Neural progenitor cell (in vitro differentiated cells): ENCODE measurements around the gene SMIM41. TPM values are rescaled to one million over a fixed set of nuclear protein-coding genes. Genes with fewer than 3 reads are reported as not detected.

Source experiments
- DNase-seq: peaks from one replicate; pipeline ENCODE4 v3.0.0-alpha.2; 2016; ENCODE audit warnings: low spot score
- H2AFZ ChIP-seq: fragments of 200-600 bp; sonication (generic); replicated peaks from 2 replicates; pipeline ENCODE4 v1.6.1; 2016; ENCODE audit warnings: antibody characterized with exemption
- H3F3A ChIP-seq: fragments of 200-600 bp; sonication (generic); 2 replicates; pipeline ENCODE4 v1.6.1; 2016; ENCODE audit warnings: antibody characterized with exemption, low read depth
- H3K27ac ChIP-seq: fragments of 200-600 bp; sonication (generic); 2 replicates; pipeline ENCODE4 v1.5.1; 2016; ENCODE audit warnings: mild to moderate bottlenecking
- H3K27me3 ChIP-seq: fragments of 200-600 bp; sonication (generic); 2 replicates; pipeline ENCODE4 v1.6.1; 2016; ENCODE audit warnings: mild to moderate bottlenecking, moderate library complexity
- H3K36me3 ChIP-seq: fragments of 200-600 bp; sonication (generic); 2 replicates; pipeline ENCODE4 v1.5.1; 2016
- H3K4me1 ChIP-seq: fragments of 200-600 bp; sonication (generic); 2 replicates; pipeline ENCODE4 v1.6.1; 2016; ENCODE audit warnings: mixed run types
- H3K4me2 ChIP-seq: fragments of 200-600 bp; sonication (generic); 2 replicates; pipeline ENCODE4 v1.6.1; 2016
- H3K4me3 ChIP-seq: fragments of 200-600 bp; sonication (generic); 2 replicates; pipeline ENCODE4 v1.5.1; 2016
- H3K79me2 ChIP-seq: fragments of 200-600 bp; sonication (generic); 2 replicates; pipeline ENCODE4 v1.6.1; 2016; ENCODE audit warnings: low read depth
- H3K9ac ChIP-seq: fragments of 200-600 bp; sonication (generic); 2 replicates; pipeline ENCODE4 v1.6.1; 2016
- H3K9me3 ChIP-seq: fragments of 200-600 bp; sonication (generic); 2 replicates; pipeline ENCODE4 v1.5.1; 2016; ENCODE audit warnings: low read depth
- H4K20me1 ChIP-seq: fragments of 200-600 bp; sonication (generic); 2 replicates; pipeline ENCODE4 v1.6.1; 2016; ENCODE audit warnings: low read depth
- H3K27ac Mint-ChIP-seq: 3 replicates; pipeline ENCODE4 v1.8.0; 2021; ENCODE audit warnings: mixed read lengths
- H3K27me3 Mint-ChIP-seq: 2 replicates; pipeline ENCODE4 v1.8.0; 2022; ENCODE audit warnings: low read depth, mild to moderate bottlenecking, inconsistent platforms, moderate library complexity, mixed read lengths; ENCODE audit not compliant: insufficient read depth
- H3K36me3 Mint-ChIP-seq: 3 replicates; pipeline ENCODE4 v1.8.0; 2021; ENCODE audit warnings: mixed read lengths
- H3K4me1 Mint-ChIP-seq: 3 replicates; pipeline ENCODE4 v1.8.0; 2021; ENCODE audit warnings: mixed read lengths
- H3K4me3 Mint-ChIP-seq: 3 replicates; pipeline ENCODE4 v1.8.0; 2021; ENCODE audit warnings: mild to moderate bottlenecking, moderate library complexity, mixed read lengths
- H3K9me3 Mint-ChIP-seq: 3 replicates; pipeline ENCODE4 v1.8.0; 2020; ENCODE audit warnings: mixed read lengths
- CTCF ChIP-seq: fragments of 200-600 bp; sonication (generic); IDR thresholded peaks from 2 replicates; pipeline ENCODE4 v1.5.1; 2017; ENCODE audit warnings: antibody characterized with exemption, mild to moderate bottlenecking
- EZH2 ChIP-seq: fragments of 200-600 bp; sonication (generic); IDR thresholded peaks from 2 replicates; pipeline ENCODE4 v1.6.1; 2017; ENCODE audit warnings: antibody characterized with exemption, mild to moderate bottlenecking, moderate library complexity
- EZH2phosphoT487 ChIP-seq: fragments of 200-600 bp; sonication (generic); IDR thresholded peaks from 2 replicates; pipeline ENCODE4 v1.6.1; 2017; ENCODE audit warnings: antibody characterized with exemption
- total RNA-seq: library from RNA; depleted of rRNA; stranded (reverse); fragments of >200 nt; gene quantifications from 2 replicates; pipeline ENCODE4 v1.2.3, GENCODE V29; 2015; ENCODE audit warnings: low replicate concordance

Gene SMIM41
- total RNA-seq, 1 donor from 2014 or later, result not detected

DNA sequence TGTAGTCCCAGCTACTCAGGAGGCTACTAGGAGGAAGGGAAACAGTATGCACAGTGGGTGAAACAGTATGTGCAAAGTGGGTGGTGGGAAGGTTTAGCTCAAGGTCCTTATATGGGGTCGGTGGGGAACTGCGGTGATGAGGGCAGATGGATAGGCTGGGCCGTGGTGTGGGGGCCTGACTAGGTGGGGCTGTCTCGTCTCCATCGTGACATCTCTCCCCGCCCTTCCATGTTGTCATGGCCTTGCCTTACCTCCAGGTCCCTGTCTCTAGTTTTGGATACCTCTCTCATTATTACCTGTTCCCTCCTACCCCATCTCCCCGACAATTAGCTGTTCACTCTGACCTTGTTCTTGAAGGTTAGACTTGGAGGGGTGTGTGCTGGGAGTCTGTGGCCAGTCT is 32.6 kb upstream of the SMIM41 start:
- Histone ChIP-seq H4K20me1 (peaks cover 6% of the 10 kb centered on the region), H3K4me2 (no peak overlapping the region), H3K4me1 (peaks cover 8% of the 10 kb centered on the region), H3K4me3 (no peak overlapping the region), H3K9ac (no peak overlapping the region), H3K27ac (no peak overlapping the region), H3F3A (peaks cover 15% of the 10 kb centered on the region), H3K27me3 (peaks cover 39% of the 10 kb centered on the region), H3K9me3 (no peaks in the 10 kb centered on the region), H2AFZ (no peak overlapping the region), H3K79me2 (no peaks in the 10 kb centered on the region), H3K36me3 (no peaks in the 10 kb centered on the region)
- H3K27me3 Mint-ChIP-seq, result peaks cover 15% of the 10 kb centered on the region
- TF ChIP-seq EZH2, result no peak
- no peak for TF ChIP-seq EZH2phosphoT487
- no peak for TF ChIP-seq CTCF
- H3K9me3 Mint-ChIP-seq, result no peaks in the 10 kb centered on the region
- H3K27ac Mint-ChIP-seq, result no peak overlapping the region
- peaks cover 12% of the 10 kb centered on the region for H3K36me3 Mint-ChIP-seq
- DNase-seq, result no peak
- H3K4me3 Mint-ChIP-seq, result no peak overlapping the region
- peaks cover 20% of the 10 kb centered on the region for H3K4me1 Mint-ChIP-seq

DNA sequence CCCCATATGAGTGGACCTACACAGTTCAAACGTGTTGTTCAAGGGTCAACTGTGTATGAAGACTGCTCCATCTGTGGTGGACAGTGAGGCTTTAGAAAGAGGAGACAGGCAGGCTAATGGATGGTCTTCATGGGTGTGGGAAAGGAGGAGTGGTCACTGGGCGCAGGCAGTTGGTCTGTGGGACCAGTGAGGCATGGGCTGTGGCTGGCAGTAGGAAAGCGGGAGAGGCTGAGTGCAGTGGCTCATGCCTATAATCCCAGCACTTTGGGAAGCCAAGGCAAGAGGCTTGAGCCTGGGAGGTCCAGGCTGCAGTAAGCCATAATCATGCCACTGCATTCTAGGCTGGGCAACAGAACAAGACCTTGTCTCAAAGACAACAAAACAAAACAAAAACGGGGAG is 30.2 kb upstream of the SMIM41 start:
- Histone ChIP-seq H3K27me3 (peaks cover 49% of the 10 kb centered on the region), H3K27ac (no peak overlapping the region)
- no peak overlapping the region for H3K27ac Mint-ChIP-seq

GRCh38 chr12:52049688-52050087 is 29.8 kb upstream of the SMIM41 start:
- peaks cover 49% of the 10 kb centered on the region for H3K27me3 ChIP-seq
- peaks cover 15% of the 10 kb centered on the region for H4K20me1 ChIP-seq
- H3K27ac ChIP-seq, result no peak overlapping the region
- no peak overlapping the region for H2AFZ ChIP-seq
- H3K79me2 ChIP-seq, result no peaks in the 10 kb centered on the region
- H3K9ac ChIP-seq, result no peak overlapping the region
- DNase-seq, result no peak
- H3K9me3 ChIP-seq, result no peaks in the 10 kb centered on the region
- H3F3A ChIP-seq, result peaks cover 20% of the 10 kb centered on the region
- peaks cover 14% of the 10 kb centered on the region for H3K4me1 ChIP-seq
- no peaks in the 10 kb centered on the region for H3K9me3 Mint-ChIP-seq
- no peak overlapping the region for H3K4me2 ChIP-seq
- H3K4me3 Mint-ChIP-seq, result peak overlapping the region; percentile 67
- H3K27ac Mint-ChIP-seq, result no peak overlapping the region
- H3K36me3 ChIP-seq, result no peaks in the 10 kb centered on the region
- no peak for TF ChIP-seq EZH2
- no peak for TF ChIP-seq EZH2phosphoT487
- no peak for TF ChIP-seq CTCF
- peaks cover 23% of the 10 kb centered on the region for H3K4me1 Mint-ChIP-seq
- no peak overlapping the region for H3K4me3 ChIP-seq
- H3K36me3 Mint-ChIP-seq, result peaks cover 5% of the 10 kb centered on the region
- peaks cover 21% of the 10 kb centered on the region for H3K27me3 Mint-ChIP-seq

More for the DNA sequence above, 30.2 kb upstream of the SMIM41 start:
- Histone ChIP-seq H3K9ac (no peak overlapping the region), H3K4me2 (no peak overlapping the region), H4K20me1 (peaks cover 15% of the 10 kb centered on the region), H3F3A (peaks cover 20% of the 10 kb centered on the region), H3K4me1 (peaks cover 14% of the 10 kb centered on the region), H3K9me3 (no peaks in the 10 kb centered on the region), H3K4me3 (no peak overlapping the region), H3K79me2 (no peaks in the 10 kb centered on the region), H2AFZ (no peak overlapping the region), H3K36me3 (no peaks in the 10 kb centered on the region)
- no peaks in the 10 kb centered on the region for H3K9me3 Mint-ChIP-seq
- DNase-seq, result no peak
- H3K27me3 Mint-ChIP-seq, result peaks cover 20% of the 10 kb centered on the region
- peak overlapping the region; percentile 67 for H3K4me3 Mint-ChIP-seq
- H3K36me3 Mint-ChIP-seq, result peaks cover 8% of the 10 kb centered on the region
- H3K4me1 Mint-ChIP-seq, result peaks cover 23% of the 10 kb centered on the region
- TF ChIP-seq EZH2 (no peak), CTCF (no peak), EZH2phosphoT487 (no peak)
